ENCODE measurements around the gene MED13L.

DNA sequence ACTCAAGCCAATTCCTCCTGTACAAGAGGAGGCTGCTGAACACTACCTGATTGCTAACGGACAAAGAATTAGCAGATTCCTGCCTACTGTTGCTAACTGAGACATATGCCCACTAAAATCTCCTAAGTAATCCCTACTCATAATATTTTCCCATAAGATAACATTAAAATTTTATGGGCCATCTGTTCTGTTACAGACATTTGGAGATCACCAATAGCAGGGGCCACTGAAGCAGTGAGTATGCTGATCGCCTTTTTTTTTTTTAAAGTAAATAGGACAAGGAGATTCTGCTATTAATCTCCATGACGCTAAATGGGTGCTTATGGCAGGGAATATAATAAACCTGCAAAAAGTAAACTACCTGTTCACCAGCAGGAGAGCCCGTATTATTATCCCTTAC is 292.9 kb downstream of the MED13L start:
- TF ChIP-seq SIN3A (IDR thresholded peaks at IDR 0.05; ENCODE audit: borderline replicate concordance, insufficient read depth, low read length) (no peak), POLR2AphosphoS5 (IDR thresholded peaks at IDR 0.05; ENCODE audit: low read depth, low read length) (no peak), TAF1 (IDR thresholded peaks at IDR 0.05; ENCODE audit: borderline replicate concordance, insufficient read depth, low read length) (no peak), FOXP2 (optimal IDR thresholded peaks at IDR 0.05; ENCODE audit: borderline replicate concordance, extremely low read depth, extremely low read length, insufficient read depth) (no peak)
- TF ChIP-seq, protein P1, sequence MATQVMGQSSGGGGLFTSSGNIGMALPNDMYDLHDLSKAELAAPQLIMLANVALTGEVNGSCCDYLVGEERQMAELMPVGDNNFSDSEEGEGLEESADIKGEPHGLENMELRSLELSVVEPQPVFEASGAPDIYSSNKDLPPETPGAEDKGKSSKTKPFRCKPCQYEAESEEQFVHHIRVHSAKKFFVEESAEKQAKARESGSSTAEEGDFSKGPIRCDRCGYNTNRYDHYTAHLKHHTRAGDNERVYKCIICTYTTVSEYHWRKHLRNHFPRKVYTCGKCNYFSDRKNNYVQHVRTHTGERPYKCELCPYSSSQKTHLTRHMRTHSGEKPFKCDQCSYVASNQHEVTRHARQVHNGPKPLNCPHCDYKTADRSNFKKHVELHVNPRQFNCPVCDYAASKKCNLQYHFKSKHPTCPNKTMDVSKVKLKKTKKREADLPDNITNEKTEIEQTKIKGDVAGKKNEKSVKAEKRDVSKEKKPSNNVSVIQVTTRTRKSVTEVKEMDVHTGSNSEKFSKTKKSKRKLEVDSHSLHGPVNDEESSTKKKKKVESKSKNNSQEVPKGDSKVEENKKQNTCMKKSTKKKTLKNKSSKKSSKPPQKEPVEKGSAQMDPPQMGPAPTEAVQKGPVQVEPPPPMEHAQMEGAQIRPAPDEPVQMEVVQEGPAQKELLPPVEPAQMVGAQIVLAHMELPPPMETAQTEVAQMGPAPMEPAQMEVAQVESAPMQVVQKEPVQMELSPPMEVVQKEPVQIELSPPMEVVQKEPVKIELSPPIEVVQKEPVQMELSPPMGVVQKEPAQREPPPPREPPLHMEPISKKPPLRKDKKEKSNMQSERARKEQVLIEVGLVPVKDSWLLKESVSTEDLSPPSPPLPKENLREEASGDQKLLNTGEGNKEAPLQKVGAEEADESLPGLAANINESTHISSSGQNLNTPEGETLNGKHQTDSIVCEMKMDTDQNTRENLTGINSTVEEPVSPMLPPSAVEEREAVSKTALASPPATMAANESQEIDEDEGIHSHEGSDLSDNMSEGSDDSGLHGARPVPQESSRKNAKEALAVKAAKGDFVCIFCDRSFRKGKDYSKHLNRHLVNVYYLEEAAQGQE (IDR thresholded peaks at IDR 0.05; ENCODE audit: insufficient read depth in 1 of 2, low read depth in 2 of 2, low read length in 2 of 2): no peak

Data from PFSK-1 (cell line).